ENCODE results near the gene SPEM3.

The SPEM3 gene

DNA sequence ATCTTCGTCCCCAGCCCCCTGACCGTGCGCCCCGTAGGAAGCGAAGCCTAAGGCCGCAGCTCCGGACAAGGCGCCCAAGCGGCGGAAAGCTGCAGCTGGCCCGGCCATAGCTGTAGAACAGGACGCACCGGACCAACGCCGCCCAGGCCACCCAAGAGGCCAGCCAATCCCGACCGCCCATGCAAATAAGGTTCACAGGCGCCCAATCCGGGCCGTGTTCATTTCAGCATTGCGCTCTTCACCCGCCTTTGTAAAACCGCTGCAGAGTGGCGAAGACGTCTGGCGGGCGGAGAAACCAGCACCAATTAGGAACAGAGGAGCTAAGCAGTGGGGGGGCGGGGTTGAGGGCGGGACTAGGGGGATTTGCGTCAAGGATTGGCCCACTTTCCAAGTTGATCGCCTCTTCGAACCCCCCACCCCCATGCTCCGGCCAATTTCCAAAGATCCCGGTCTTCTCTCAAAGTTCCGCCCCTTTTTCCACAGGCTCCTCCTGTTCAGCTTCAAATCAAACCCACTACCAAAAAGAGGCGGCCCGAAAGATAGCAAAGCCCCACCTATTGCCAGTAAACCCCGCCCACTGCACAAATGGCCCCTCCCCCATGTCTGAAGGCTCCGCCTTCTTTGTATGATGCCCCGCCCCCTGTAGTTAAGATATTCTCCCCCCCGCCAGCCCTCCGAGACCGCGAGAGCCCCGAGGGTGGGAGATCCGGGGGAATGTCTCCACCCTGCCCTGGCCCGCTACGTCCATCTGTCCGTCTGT, 24.5 kb upstream of the SPEM3 start, which contains the start of gene TMEM256:
Gene TMEM256, minus strand, starts transcription at position 121 of the 760 bp plus-strand sequence. Its CDS starts 13 bp downstream, at position 108.
- DNase-seq (ENCODE audit: low read depth, low spot score), result peak; percentile 91

- DNase-seq (ENCODE audit: low read depth, low spot score), result peak; percentile 34
These were observed 23.8 kb upstream of the SPEM3 start for GRCh38 chr17:7404737-7405349.

DNA sequence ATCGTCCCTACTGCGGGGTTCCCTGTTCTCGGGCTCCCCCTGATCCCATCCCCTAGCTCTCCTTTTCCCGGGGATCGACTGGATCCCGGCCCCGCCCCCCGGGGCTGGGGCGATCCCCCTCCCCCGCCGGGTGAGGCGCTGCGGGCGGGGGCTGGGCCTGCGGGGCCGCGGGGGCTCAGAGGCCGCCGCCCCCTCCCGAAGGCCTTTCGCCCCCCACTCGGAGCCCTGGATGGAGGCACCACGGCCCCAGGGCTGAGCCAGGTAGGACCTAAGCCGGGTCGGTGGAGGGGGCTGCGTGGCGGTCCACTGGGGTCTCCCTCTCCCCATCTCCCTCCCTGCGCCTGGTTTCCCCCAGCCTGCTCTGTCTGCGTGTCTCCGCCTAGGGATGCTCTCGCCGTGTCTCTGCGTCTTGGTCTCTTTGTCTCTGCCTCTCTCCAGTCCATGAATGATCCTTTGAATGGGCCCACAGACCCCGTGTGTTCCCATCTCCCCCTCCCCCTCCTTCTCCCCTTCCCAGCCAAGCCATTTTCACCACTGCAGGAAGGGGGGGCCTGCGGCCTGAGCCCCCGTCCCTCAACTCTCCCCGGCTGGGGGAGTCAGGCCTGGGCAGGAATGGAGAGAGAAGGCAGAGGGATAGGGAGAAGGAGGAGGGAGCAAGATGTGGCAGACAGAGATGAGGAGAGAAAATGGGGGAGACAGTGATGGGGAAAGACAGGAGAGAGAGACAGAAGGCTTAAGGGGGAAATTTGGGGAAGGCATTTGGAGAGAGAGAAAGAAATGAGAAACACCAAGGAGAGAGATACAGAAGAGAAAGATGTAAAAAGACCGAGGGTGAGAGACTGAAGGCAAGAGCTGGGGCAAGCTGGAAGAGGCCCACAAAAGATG, 23.1 kb upstream of the SPEM3 start:
- DNase-seq (ENCODE audit: low read depth, low spot score), result no peak

DNA sequence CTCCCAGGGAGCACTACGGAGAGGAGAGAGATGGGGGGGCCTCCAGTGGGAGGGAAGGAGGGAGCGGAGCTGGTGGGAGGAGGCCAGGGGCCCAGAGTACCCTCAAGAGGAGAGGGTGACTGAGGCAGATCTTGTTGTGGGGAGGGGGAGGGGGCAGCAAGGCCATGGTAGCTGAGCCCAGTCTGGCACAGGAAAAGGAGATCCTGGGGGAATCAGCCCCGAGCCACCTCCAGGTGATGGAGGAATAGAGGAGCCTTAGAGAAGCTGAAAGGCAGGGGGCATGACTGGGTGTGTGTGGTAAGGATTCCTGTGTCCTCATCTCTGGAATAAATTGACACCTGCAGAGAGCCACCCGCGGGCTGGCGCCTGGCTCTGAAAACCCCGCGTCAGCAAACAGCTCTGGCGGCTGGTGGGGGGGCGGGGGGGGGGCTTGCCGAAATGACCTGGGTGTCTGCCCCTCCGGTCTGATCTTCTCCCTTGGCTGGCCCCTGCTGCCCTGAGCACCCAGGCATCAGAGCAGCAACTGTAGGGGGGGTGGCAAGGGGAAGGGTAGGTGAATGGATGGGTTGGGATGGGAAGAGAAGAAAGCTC, 22.3 kb upstream of the SPEM3 start:
- DNase-seq (ENCODE audit: low read depth, low spot score), result no peak

GRCh38 chr17:7407082-7407481, 21.6 kb upstream of the SPEM3 start:
- no peak for DNase-seq (ENCODE audit: low read depth, low spot score)

DNA sequence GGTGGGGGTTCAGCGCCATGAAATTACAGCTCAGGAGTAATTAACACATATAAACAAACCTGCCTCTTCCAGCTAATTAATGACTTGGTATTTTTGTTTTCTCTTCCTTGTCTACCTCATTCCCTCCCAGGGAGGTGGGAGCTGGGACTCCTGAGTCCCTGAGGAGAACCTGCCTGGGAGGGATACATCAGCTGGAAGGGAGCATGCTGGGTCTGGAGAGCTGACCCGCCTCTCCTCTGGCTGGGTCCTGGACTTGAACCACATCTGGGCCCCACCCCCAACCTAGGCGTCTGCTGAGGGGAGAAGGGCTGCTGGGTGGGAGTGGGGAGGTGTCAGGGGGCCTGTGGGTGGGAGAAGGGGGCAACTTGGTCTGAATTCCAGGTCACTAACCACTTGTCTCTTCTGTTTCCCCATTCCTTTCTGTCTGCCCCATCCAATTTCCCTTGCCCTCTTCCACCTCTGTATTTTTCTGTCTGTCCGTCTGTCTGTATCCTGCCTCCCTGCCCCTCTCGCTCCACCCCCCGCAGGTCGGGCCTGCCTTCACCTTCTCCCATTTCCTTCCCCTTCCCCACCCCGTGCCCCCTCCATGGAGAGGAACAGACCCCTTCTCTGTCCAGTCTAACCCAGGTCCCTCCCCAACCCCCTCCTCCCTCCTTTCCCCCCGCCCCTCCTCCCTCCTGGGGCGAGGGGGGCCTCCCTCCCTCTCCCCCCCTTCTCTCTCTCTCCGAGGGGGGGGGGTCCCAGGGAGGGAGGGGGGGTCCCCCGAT, 21.0 kb upstream of the SPEM3 start, which contains the start of gene NLGN2:
Gene NLGN2, plus strand, starts transcription at position 361 of the 767 bp plus-strand sequence. CDS start 411 bp downstream, outside the sequence.
- no peak for DNase-seq (ENCODE audit: low read depth, low spot score)

DNA sequence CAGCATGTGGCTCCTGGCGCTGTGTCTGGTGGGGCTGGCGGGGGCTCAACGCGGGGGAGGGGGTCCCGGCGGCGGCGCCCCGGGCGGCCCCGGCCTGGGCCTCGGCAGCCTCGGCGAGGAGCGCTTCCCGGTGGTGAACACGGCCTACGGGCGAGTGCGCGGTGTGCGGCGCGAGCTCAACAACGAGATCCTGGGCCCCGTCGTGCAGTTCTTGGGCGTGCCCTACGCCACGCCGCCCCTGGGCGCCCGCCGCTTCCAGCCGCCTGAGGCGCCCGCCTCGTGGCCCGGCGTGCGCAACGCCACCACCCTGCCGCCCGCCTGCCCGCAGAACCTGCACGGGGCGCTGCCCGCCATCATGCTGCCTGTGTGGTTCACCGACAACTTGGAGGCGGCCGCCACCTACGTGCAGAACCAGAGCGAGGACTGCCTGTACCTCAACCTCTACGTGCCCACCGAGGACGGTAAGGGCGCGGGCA, 20.4 kb upstream of the SPEM3 start:
- DNase-seq (ENCODE audit: low read depth, low spot score), result no peak

DNA sequence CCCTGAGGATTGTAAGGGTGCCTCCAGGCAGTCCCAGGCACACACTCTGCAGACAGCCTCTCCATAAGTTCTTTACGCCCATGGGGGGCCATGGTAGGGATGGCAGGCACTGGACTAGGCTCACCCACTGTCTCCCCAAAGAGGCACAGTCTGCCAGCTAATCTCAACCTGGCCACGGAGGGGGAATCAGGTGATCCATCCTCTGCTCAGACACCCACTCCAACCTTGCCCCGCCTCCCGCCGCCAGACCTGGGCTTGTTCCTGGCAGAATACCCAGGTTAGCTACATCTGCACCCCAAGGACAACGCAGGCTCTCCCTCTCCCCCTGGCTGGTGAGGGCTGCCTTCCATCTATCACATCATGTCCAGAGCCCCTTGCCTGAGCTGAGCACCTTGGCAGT, 19.8 kb upstream of the SPEM3 start:
- no peak for DNase-seq (ENCODE audit: low read depth, low spot score)

- DNase-seq (ENCODE audit: low read depth, low spot score), result no peak
These were observed 18.9 kb upstream of the SPEM3 start for GRCh38 chr17:7409716-7410115.

DNA sequence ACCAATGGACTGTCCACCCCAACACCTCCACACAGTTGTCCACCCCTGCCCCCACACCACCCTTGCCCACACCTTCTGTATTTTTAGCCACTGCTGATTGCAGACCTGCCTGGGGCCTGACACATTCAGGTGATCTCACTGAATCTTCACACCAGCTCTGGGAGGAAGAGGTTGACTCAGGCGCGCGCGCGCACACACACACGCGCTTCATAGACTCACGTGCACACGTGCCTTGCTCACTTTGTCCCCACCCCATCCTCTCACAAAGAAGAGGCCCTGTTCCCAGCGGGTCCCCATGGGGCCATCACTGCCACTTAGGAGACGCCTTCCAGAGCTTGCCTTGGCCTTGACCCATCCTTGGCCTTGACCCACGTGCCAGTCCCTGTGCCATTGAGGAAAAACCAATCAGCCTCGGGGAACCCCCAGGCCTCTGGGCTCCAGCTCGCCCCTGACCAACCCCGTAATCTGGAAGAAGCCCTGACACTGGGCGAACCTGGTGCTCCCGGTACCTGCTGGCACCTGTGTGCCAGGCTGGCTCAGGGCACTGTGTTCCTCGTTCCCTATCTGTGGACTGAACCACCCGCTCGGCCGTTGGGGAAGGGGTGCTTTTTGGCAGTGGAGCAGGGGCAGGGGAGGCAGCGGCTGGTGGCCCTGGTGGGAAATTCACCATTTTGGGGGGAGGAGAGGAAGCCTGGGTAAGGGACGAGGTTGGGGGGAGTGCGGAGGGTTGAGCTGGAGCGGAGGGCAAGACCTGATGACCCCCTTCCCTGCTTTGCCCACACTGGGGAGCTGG, 17.8 kb upstream of the SPEM3 start:
- DNase-seq (ENCODE audit: low read depth, low spot score), result no peak

DNA sequence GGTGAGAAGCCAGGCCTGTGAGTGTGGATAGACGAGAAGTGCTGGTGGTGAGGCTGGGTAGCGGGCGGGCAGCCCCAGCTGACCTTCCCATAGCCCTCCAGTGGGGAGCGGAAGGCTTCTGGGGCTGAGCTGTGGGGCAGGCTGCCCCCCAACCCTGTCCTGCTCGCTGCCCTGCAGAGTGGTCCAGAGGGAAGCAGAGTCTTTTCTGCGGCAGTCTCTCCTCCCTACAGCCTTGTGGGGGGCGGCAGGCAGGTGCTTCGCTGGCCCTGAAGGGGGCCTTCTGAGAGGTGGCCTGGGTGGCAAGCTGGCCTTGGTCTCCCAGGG, 17.3 kb upstream of the SPEM3 start:
- no peak for DNase-seq (ENCODE audit: low read depth, low spot score)

GRCh38 chr17:7413346-7413985, 15.2 kb upstream of the SPEM3 start:
- DNase-seq (ENCODE audit: low read depth, low spot score), result no peak

DNA sequence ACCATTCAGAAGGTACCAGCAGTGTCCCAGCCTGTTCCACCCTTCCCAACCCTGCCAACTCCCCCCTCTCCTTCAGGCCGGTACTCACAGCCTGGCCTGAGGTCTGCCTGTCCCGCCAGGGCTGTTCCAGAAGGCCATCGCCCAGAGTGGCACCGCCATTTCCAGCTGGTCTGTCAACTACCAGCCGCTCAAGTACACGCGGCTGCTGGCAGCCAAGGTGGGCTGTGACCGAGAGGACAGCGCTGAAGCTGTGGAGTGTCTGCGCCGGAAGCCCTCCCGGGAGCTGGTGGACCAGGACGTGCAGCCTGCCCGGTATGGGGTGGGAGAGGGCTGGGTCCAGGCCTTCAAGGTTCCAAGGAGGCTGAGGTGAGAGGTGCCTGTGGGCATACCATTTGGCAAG, 13.8 kb upstream of the SPEM3 start:
- no peak for DNase-seq (ENCODE audit: low read depth, low spot score)

DNA sequence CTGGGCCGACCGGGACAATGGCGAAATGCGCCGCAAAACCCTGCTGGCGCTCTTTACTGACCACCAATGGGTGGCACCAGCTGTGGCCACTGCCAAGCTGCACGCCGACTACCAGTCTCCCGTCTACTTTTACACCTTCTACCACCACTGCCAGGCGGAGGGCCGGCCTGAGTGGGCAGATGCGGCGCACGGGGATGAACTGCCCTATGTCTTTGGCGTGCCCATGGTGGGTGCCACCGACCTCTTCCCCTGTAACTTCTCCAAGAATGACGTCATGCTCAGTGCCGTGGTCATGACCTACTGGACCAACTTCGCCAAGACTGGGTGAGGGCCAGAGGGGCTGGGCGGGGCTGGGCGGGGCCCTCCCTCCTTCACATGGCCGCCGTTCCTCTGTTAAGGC, 12.9 kb upstream of the SPEM3 start:
- no peak for DNase-seq (ENCODE audit: low read depth, low spot score)

DNA sequence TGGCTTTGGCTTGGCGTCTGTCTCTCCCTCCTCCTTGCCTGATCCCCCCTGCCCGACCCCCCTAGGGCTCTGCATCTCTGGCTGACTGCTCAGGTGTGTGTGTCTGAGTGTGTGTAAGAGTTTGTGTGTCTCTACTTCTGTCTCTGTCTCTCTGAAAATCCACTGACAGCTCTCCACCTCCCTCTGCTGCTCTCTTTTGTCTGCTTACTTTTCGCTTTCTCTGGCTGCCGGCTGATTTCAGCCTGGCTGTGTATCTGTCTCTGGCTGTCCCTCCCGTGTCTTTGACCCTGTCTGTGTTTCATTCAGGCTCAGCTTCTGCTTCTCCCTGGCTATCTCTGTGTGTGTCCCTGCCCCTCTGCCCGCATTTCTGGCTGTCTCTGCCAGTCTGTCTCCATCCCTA, 12.3 kb upstream of the SPEM3 start:
- DNase-seq (ENCODE audit: low read depth, low spot score), result no peak

GRCh38 chr17:7417056-7417655, 11.5 kb upstream of the SPEM3 start:
- no peak for DNase-seq (ENCODE audit: low read depth, low spot score)

- no peak for DNase-seq (ENCODE audit: low read depth, low spot score)
These were observed 10.0 kb upstream of the SPEM3 start for GRCh38 chr17:7418472-7419152.

DNA sequence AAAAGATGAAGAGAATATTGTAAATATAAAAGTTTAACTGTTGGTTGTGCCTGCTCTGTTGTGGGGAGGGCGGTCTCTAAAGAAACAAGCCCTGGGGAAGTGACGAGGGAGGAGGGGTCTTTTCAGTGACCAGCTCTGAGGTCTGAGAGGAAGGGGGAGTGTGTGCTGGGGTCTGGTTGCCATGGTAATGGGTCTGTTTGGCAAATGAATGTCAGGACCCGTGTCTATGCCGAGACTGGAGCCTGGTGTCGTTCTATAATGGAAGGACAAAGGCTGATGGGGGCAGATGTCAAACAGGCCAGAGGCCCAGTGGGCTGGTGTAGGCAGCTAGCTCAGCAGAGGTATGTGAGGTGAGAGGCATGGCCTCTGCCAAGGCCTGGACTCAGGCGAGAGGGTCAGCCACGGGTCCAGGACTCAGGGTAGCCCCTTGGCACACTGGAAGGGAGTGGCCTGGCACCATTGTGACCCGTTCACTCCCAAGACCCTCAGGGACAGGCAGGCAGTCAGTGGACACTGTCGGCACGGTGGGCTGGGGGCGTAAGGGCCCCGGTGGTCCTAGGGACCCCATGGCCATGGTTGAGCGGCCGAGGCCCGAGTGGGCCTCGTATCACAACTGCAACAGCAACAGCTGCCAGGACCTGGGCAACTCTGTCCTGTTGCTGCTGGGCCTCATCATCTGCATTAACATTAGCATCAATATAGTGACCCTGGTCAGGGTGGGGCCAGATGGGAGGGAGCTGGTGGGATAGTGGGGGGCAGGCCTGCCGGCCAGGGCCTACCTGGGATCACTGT, 8.6 kb upstream of the SPEM3 start, which contains the start of gene SPEM1:
Gene SPEM1, plus strand, starts transcription at position 506 of the 792 bp plus-strand sequence. Its CDS starts 61 bp downstream, at position 567.
- no peak for DNase-seq (ENCODE audit: low read depth, low spot score)

Measured in activated CD4-positive, CD25-positive, alpha-beta regulatory T cell treated with anti-CD3 and anti-CD28 coated beads, Interleukin-2, amount 50 U/mL, for 16 hours (primary cell).